Hepatocyte (in vitro differentiated cells): ENCODE results near the gene GJD3. TPM values are rescaled to one million over a fixed set of nuclear protein-coding genes. Genes with fewer than 3 reads are reported as not detected.
"Not testable (repeated sequence)": the region's sequence is repeated elsewhere in the genome, so short reads cannot be mapped to it uniquely, and the experiment has no call there.

Source experiments
- DNase-seq: peaks from one replicate; pipeline ENCODE4 v3.0.0-alpha.2; 2016; ENCODE audit warnings: low spot score
- H2AFZ ChIP-seq: fragments of 200-600 bp; sonication (generic); 2 replicates; pipeline ENCODE4 v1.6.0; 2016; ENCODE audit warnings: antibody characterized with exemption, mild to moderate bottlenecking
- H3K27ac ChIP-seq: fragments of 200-600 bp; sonication (generic); 2 replicates; pipeline ENCODE4 v1.5.1; 2016; ENCODE audit warnings: mild to moderate bottlenecking
- H3K27me3 ChIP-seq: fragments of 200-600 bp; sonication (generic); 2 replicates; pipeline ENCODE4 v1.6.1; 2016
- H3K36me3 ChIP-seq: fragments of 200-600 bp; sonication (generic); replicated peaks from 2 replicates; pipeline ENCODE4 v1.5.1; 2016; ENCODE audit warnings: low read depth; ENCODE audit not compliant: insufficient read depth
- H3K4me1 ChIP-seq: fragments of 200-600 bp; sonication (generic); 2 replicates; pipeline ENCODE4 v1.5.1; 2016; ENCODE audit warnings: mild to moderate bottlenecking, moderate library complexity; ENCODE audit not compliant: insufficient read depth
- H3K4me2 ChIP-seq: fragments of 200-600 bp; sonication (generic); 2 replicates; pipeline ENCODE4 v1.6.0; 2016
- H3K4me3 ChIP-seq: fragments of 200-600 bp; sonication (generic); 2 replicates; pipeline ENCODE4 v1.5.1; 2016; ENCODE audit warnings: mild to moderate bottlenecking
- H3K79me2 ChIP-seq: fragments of 200-600 bp; sonication (generic); 2 replicates; pipeline ENCODE4 v1.6.0; 2017; ENCODE audit warnings: mild to moderate bottlenecking
- H3K9me2 ChIP-seq: fragments of 200-600 bp; sonication (generic); replicated peaks from 2 replicates; pipeline ENCODE4 v1.6.0; 2017; ENCODE audit warnings: mild to moderate bottlenecking; ENCODE audit not compliant: insufficient read depth
- H3K9me3 ChIP-seq: fragments of 200-600 bp; sonication (generic); 2 replicates; pipeline ENCODE4 v1.5.1; 2016; ENCODE audit warnings: low read depth, mild to moderate bottlenecking
- H4K20me1 ChIP-seq: fragments of 200-600 bp; sonication (generic); 2 replicates; pipeline ENCODE4 v1.6.0; 2016; ENCODE audit warnings: mild to moderate bottlenecking; ENCODE audit not compliant: insufficient read depth, poor library complexity, severe bottlenecking
- CTCF ChIP-seq: fragments of 200-600 bp; sonication (generic); IDR thresholded peaks from 2 replicates; pipeline ENCODE4 v1.5.1; 2016; ENCODE audit warnings: antibody characterized with exemption, mild to moderate bottlenecking; ENCODE audit not compliant: poor library complexity
- EZH2 ChIP-seq: fragments of 200-600 bp; sonication (generic); IDR thresholded peaks from 2 replicates; pipeline ENCODE4 v1.6.1; 2016; ENCODE audit warnings: antibody characterized with exemption, mild to moderate bottlenecking, borderline replicate concordance
- EZH2phosphoT487 ChIP-seq: fragments of 200-600 bp; sonication (generic); IDR thresholded peaks from one replicate; pipeline ENCODE4 v1.6.1; 2018; ENCODE audit warnings: antibody characterized with exemption, mild to moderate bottlenecking, low read depth, moderate library complexity; ENCODE audit not compliant: unreplicated experiment, severe bottlenecking
- WGBS: methylation state at CpG from one replicate; pipeline ENCODE4 v1.1.6; 2016; ENCODE audit warnings: low lambda C conversion rate; ENCODE audit errors: missing lambda C conversion rate; 5-methylcytosine and 5-hydroxymethylcytosine counted together
- polyA plus RNA-seq: library from polyadenylated mRNA; unstranded; fragments of >200 nt; fragmentation: Nextera tagmentation; extraction: Ambion mirVana; gene quantifications from 2 replicates; pipeline ENCODE4 v1.2.1, GENCODE V29; 2016
- total RNA-seq: library from RNA; depleted of rRNA; stranded (reverse); fragments of >200 nt; gene quantifications from 2 replicates; pipeline ENCODE4 v1.2.3, GENCODE V29; 2014

GJD3 gene
- total and polyA plus RNA-seq, 2 experiments from 2014 or later = 0.47 to 3.8 TPM

- no peaks in the 10 kb centered on the region for H3K9me3 ChIP-seq
- no peaks in the 10 kb centered on the region for H3K4me1 ChIP-seq
- H2AFZ ChIP-seq = no peak overlapping the region
- H4K20me1 ChIP-seq = no peaks in the 10 kb centered on the region
- no peaks in the 10 kb centered on the region for H3K27me3 ChIP-seq
- H3K36me3 ChIP-seq = no peaks in the 10 kb centered on the region
- H3K79me2 ChIP-seq = no peaks in the 10 kb centered on the region
- no peaks in the 10 kb centered on the region for H3K9me2 ChIP-seq
- TF ChIP-seq CTCF = no peak
- TF ChIP-seq EZH2phosphoT487 = no peak
- no peak for TF ChIP-seq EZH2
- no peak overlapping the region for H3K27ac ChIP-seq
- H3K4me2 ChIP-seq = no peak overlapping the region
- 100% methylated on average over 1 of the region's 1 CpG for WGBS
- no peak overlapping the region for H3K4me3 ChIP-seq
- no peak for DNase-seq
These were observed 38.1 kb upstream of the GJD3 start for GRCh38 chr17:40402668-40403067.

GRCh38 chr17:40399185-40399584 lies 34.6 kb upstream of the GJD3 start:
- Histone ChIP-seq H4K20me1 (no peaks in the 10 kb centered on the region), H3K4me3 (no peak overlapping the region), H3K79me2 (no peaks in the 10 kb centered on the region), H3K36me3 (no peaks in the 10 kb centered on the region), H3K9me3 (no peaks in the 10 kb centered on the region), H3K27ac (no peak overlapping the region), H2AFZ (no peak overlapping the region), H3K27me3 (no peaks in the 10 kb centered on the region), H3K4me1 (no peaks in the 10 kb centered on the region), H3K9me2 (no peaks in the 10 kb centered on the region), H3K4me2 (no peak overlapping the region)
- TF ChIP-seq EZH2 = no peak
- no peak for TF ChIP-seq EZH2phosphoT487
- peak; percentile 61 for TF ChIP-seq CTCF
- WGBS = 80% methylated on average over 4 of the region's 4 CpGs
- peak; percentile 75 for DNase-seq

GRCh38 chr17:40386555-40386954 lies 22.0 kb upstream of the GJD3 start:
- H2AFZ ChIP-seq, H3K4me2 ChIP-seq, H3K4me3 ChIP-seq, H3K27me3 ChIP-seq, DNase-seq, H3K36me3 ChIP-seq, H4K20me1 ChIP-seq, H3K9me2 ChIP-seq, H3K4me1 ChIP-seq, H3K27ac ChIP-seq, H3K79me2 ChIP-seq, H3K9me3 ChIP-seq: not testable (repeated sequence)
- WGBS = 93% methylated on average over 3 of the region's 3 CpGs

- no peak for DNase-seq
- H3K4me1 ChIP-seq = no peaks in the 10 kb centered on the region
- WGBS = 91% methylated on average over 4 of the region's 4 CpGs
- H4K20me1 ChIP-seq = no peaks in the 10 kb centered on the region
- no peaks in the 10 kb centered on the region for H3K79me2 ChIP-seq
- H2AFZ ChIP-seq = no peak overlapping the region
- no peak overlapping the region for H3K4me2 ChIP-seq
- TF ChIP-seq EZH2phosphoT487 = no peak
- no peak for TF ChIP-seq CTCF
- no peak for TF ChIP-seq EZH2
- H3K27ac ChIP-seq = no peak overlapping the region
- H3K36me3 ChIP-seq = no peaks in the 10 kb centered on the region
- H3K9me3 ChIP-seq = no peaks in the 10 kb centered on the region
- no peaks in the 10 kb centered on the region for H3K9me2 ChIP-seq
- no peaks in the 10 kb centered on the region for H3K27me3 ChIP-seq
- H3K4me3 ChIP-seq = no peak overlapping the region
These were observed 17.7 kb upstream of the GJD3 start for GRCh38 chr17:40382251-40382650.
